ENCODE data around the gene CHST15. TPM values are rescaled to one million over a fixed set of nuclear protein-coding genes. Genes with fewer than 3 reads are reported as not detected.

CHST15 gene
- total and polyA plus RNA-seq, 2 of the 8 experiments (the other 6 are each of a cell fraction or from before 2014, with no cell fraction given): 8.8 to 9.1 TPM

DNA sequence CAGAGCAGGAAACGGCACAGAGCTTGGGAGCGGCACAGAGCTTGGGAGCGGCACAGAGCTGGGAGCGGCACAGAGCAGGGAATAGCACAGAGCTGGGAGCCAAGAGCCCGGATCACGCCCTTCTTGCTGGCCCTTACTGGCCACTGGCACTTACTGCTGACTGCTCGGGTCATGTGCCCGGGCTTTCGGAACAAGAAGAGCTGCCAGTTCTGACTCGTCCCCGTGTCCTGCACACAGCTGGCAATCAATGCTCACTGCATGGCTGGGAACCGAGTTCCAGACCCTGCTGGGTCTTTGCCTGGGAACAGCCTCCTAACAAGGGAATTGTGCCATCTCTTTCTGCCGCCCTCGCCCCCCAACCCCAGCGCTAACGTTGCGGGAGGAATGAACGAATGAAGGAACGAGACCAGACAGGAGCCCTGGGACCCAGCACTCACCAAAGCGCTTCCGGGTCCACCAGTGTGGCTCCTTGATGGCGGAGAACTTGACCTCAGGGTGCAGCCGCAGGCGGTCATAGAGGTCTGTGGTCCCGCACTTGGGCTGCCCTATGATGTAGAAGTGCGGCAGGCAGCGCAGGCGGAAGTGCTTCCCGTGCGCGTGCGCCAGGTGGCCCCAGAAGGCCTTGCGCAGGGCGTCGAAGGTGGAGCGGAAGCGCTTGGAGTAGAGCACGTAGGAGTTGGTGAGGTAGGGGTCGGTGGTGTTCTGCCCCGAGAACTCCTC is 49.1 kb downstream of the CHST15 start:
- H3K4me3 ChIP-seq (ENCODE audit: extremely low read depth in 1 of 4, insufficient read depth in 2 of 4, low read depth in 3 of 4, low read length in 4 of 4): no peak overlapping the region
- H3K14ac ChIP-seq (ENCODE audit: insufficient read length): no peak overlapping the region
- peaks cover 0 to 3% (median under 1%) of the 10 kb centered on the region in 4 experiments; a peak in 2 of 7 replicates for H3K4me1 ChIP-seq (replicated peaks in 1 of 4; ENCODE audit: control insufficient read depth in 3 of 4, insufficient read depth in 4 of 4, low read length in 3 of 4)
- FAIRE-seq (no peak), DNase-seq (ENCODE audit: low read depth in 1 of 2, low spot score in 2 of 2) (no peak)
- ChIA-PET POLR2A (ENCODE audit: partially characterized antibody) (no interaction called here), CTCF (ENCODE audit: partially characterized antibody) (interaction anchor here (0.9 to 1.1 kb wide), 2 partner anchors 13 to 27 kb away, joined by 3 read pairs; no protein-coding TSS in a partner anchor)
- H2BK5ac ChIP-seq (ENCODE audit: low read depth, low read length): no peak overlapping the region
- no peak overlapping the region for H4K91ac ChIP-seq (replicated peaks; ENCODE audit: insufficient read length, low read length)
- no peaks in the 10 kb centered on the region for H4K20me1 ChIP-seq (replicated peaks in 1 of 2; ENCODE audit: control insufficient read depth in 1 of 2, insufficient read depth in 2 of 2, low read length in 2 of 2)
- H2BK12ac ChIP-seq (ENCODE audit: low read depth, low read length): no peak overlapping the region
- no peaks in the 10 kb centered on the region for H3K36me3 ChIP-seq (ENCODE audit: control insufficient read depth in 2 of 4, insufficient read depth in 4 of 4, low read length in 3 of 4)
- no peak overlapping the region for H3K18ac ChIP-seq (ENCODE audit: extremely low read depth, low read length)
- no peaks in the 10 kb centered on the region for H3K23me2 ChIP-seq (ENCODE audit: low read depth, low read length)
- no peak overlapping the region for H3K4ac ChIP-seq (replicated peaks; ENCODE audit: insufficient read length, low read depth, low read length)
- H3K9me3 ChIP-seq (ENCODE audit: insufficient read depth in 2 of 2, low read depth in 1 of 2, low read length in 1 of 2): no peaks in the 10 kb centered on the region
- H3K4me2 ChIP-seq (ENCODE audit: insufficient read depth in 1 of 2, low read depth in 2 of 2, low read length in 2 of 2): no peak overlapping the region
- H2BK120ac ChIP-seq (replicated peaks; ENCODE audit: low read depth, low read length): no peak overlapping the region
- H2BK15ac ChIP-seq (ENCODE audit: low read length): no peak overlapping the region
- H4K8ac ChIP-seq (ENCODE audit: extremely low read depth, insufficient read depth, low read length): no peak overlapping the region; the same call in 1 of the 2 replicates
- no peak overlapping the region for H3K56ac ChIP-seq (replicated peaks; ENCODE audit: insufficient read length, low read depth, low read length)
- no peak overlapping the region for H2AFZ ChIP-seq (ENCODE audit: low read length)
- H3K9ac ChIP-seq (replicated peaks in 1 of 4; ENCODE audit: extremely low read depth in 1 of 4, low read depth in 3 of 4, low read length in 3 of 4): no peak overlapping the region
- WGBS, 2 experiments (ENCODE audit: extremely low coverage in 1 of 2, insufficient coverage in 1 of 2, insufficient read length in 1 of 2, insufficient replicate concordance in 2 of 2, low coverage in 1 of 2, low lambda C conversion rate in 2 of 2, missing lambda C conversion rate in 1 of 2): 92% methylated on average over 40 of the region's 40 CpGs; no CpG with 5 or more reads in 1 of the 2 experiments
- no peaks in the 10 kb centered on the region; a peak in 1 of 7 replicates for H3K27me3 ChIP-seq (replicated peaks in 1 of 4; ENCODE audit: control insufficient read depth in 3 of 4, extremely low read depth in 1 of 4, insufficient read depth in 3 of 4, low read length in 3 of 4)
- H3K79me2 ChIP-seq (ENCODE audit: control insufficient read depth in 1 of 2, insufficient read depth in 2 of 2, low read length in 2 of 2): no peaks in the 10 kb centered on the region
- H3K79me1 ChIP-seq (ENCODE audit: low read depth, low read length): no peaks in the 10 kb centered on the region
- no peak overlapping the region for H2AK5ac ChIP-seq (ENCODE audit: low read depth, low read length)
- H2BK20ac ChIP-seq (ENCODE audit: low read length): no peak overlapping the region
- no peak overlapping the region for H3K27ac ChIP-seq (ENCODE audit: low read depth, low read length)
- H3K23ac ChIP-seq (ENCODE audit: insufficient read length): no peak overlapping the region
- TF ChIP-seq TBP (IDR thresholded peaks at IDR 0.05; ENCODE audit: low read depth, low read length) (no peak), CBX5 (IDR thresholded peaks at IDR 0.05; ENCODE audit: low read depth, low read length) (no peak), RAD21 (IDR thresholded peaks at IDR 0.05 in 1 of 2, conservative IDR thresholded peaks at IDR 0.05 in 1 of 2; ENCODE audit: low read depth in 2 of 2, low read length in 2 of 2) (no peak; a peak in 1 of 4 replicates), TAF7 (optimal IDR thresholded peaks at IDR 0.05; ENCODE audit: borderline replicate concordance, low read depth, low read length) (no peak), POU5F1 (IDR thresholded peaks at IDR 0.05; ENCODE audit: low read depth, low read length) (no peak), SRF (IDR thresholded peaks at IDR 0.05; ENCODE audit: low read depth, low read length) (no peak)
- TF ChIP-seq, protein P1, sequence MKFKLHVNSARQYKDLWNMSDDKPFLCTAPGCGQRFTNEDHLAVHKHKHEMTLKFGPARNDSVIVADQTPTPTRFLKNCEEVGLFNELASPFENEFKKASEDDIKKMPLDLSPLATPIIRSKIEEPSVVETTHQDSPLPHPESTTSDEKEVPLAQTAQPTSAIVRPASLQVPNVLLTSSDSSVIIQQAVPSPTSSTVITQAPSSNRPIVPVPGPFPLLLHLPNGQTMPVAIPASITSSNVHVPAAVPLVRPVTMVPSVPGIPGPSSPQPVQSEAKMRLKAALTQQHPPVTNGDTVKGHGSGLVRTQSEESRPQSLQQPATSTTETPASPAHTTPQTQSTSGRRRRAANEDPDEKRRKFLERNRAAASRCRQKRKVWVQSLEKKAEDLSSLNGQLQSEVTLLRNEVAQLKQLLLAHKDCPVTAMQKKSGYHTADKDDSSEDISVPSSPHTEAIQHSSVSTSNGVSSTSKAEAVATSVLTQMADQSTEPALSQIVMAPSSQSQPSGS (IDR thresholded peaks at IDR 0.05; ENCODE audit: low read length): no peak
- TF ChIP-seq, protein P2, sequence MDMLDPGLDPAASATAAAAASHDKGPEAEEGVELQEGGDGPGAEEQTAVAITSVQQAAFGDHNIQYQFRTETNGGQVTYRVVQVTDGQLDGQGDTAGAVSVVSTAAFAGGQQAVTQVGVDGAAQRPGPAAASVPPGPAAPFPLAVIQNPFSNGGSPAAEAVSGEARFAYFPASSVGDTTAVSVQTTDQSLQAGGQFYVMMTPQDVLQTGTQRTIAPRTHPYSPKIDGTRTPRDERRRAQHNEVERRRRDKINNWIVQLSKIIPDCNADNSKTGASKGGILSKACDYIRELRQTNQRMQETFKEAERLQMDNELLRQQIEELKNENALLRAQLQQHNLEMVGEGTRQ (IDR thresholded peaks at IDR 0.05; ENCODE audit: low read length): no peak
- no peak overlapping the region for H4K5ac ChIP-seq (ENCODE audit: insufficient read length, low read depth, low read length)
